Hepatocyte (in vitro differentiated cells): ENCODE results near the gene TMED4. TPM values are rescaled to one million over a fixed set of nuclear protein-coding genes. Genes with fewer than 3 reads are reported as not detected.

ENCODE experiments used
- DNase-seq: peaks from one replicate; pipeline ENCODE4 v3.0.0-alpha.2; 2016; ENCODE audit warnings: low spot score
- H2AFZ ChIP-seq: fragments of 200-600 bp; sonication (generic); 2 replicates; pipeline ENCODE4 v1.6.0; 2016; ENCODE audit warnings: antibody characterized with exemption, mild to moderate bottlenecking
- H3K27ac ChIP-seq: fragments of 200-600 bp; sonication (generic); 2 replicates; pipeline ENCODE4 v1.5.1; 2016; ENCODE audit warnings: mild to moderate bottlenecking
- H3K27me3 ChIP-seq: fragments of 200-600 bp; sonication (generic); 2 replicates; pipeline ENCODE4 v1.6.1; 2016
- H3K36me3 ChIP-seq: fragments of 200-600 bp; sonication (generic); replicated peaks from 2 replicates; pipeline ENCODE4 v1.5.1; 2016; ENCODE audit warnings: low read depth; ENCODE audit not compliant: insufficient read depth
- H3K4me1 ChIP-seq: fragments of 200-600 bp; sonication (generic); 2 replicates; pipeline ENCODE4 v1.5.1; 2016; ENCODE audit warnings: mild to moderate bottlenecking, moderate library complexity; ENCODE audit not compliant: insufficient read depth
- H3K4me2 ChIP-seq: fragments of 200-600 bp; sonication (generic); 2 replicates; pipeline ENCODE4 v1.6.0; 2016
- H3K4me3 ChIP-seq: fragments of 200-600 bp; sonication (generic); 2 replicates; pipeline ENCODE4 v1.5.1; 2016; ENCODE audit warnings: mild to moderate bottlenecking
- H3K79me2 ChIP-seq: fragments of 200-600 bp; sonication (generic); 2 replicates; pipeline ENCODE4 v1.6.0; 2017; ENCODE audit warnings: mild to moderate bottlenecking
- H3K9me2 ChIP-seq: fragments of 200-600 bp; sonication (generic); replicated peaks from 2 replicates; pipeline ENCODE4 v1.6.0; 2017; ENCODE audit warnings: mild to moderate bottlenecking; ENCODE audit not compliant: insufficient read depth
- H3K9me3 ChIP-seq: fragments of 200-600 bp; sonication (generic); 2 replicates; pipeline ENCODE4 v1.5.1; 2016; ENCODE audit warnings: low read depth, mild to moderate bottlenecking
- H4K20me1 ChIP-seq: fragments of 200-600 bp; sonication (generic); 2 replicates; pipeline ENCODE4 v1.6.0; 2016; ENCODE audit warnings: mild to moderate bottlenecking; ENCODE audit not compliant: insufficient read depth, poor library complexity, severe bottlenecking
- CTCF ChIP-seq: fragments of 200-600 bp; sonication (generic); IDR thresholded peaks from 2 replicates; pipeline ENCODE4 v1.5.1; 2016; ENCODE audit warnings: antibody characterized with exemption, mild to moderate bottlenecking; ENCODE audit not compliant: poor library complexity
- EZH2 ChIP-seq: fragments of 200-600 bp; sonication (generic); IDR thresholded peaks from 2 replicates; pipeline ENCODE4 v1.6.1; 2016; ENCODE audit warnings: antibody characterized with exemption, mild to moderate bottlenecking, borderline replicate concordance
- EZH2phosphoT487 ChIP-seq: fragments of 200-600 bp; sonication (generic); IDR thresholded peaks from one replicate; pipeline ENCODE4 v1.6.1; 2018; ENCODE audit warnings: antibody characterized with exemption, mild to moderate bottlenecking, low read depth, moderate library complexity; ENCODE audit not compliant: unreplicated experiment, severe bottlenecking
- WGBS: methylation state at CpG from one replicate; pipeline ENCODE4 v1.1.6; 2016; ENCODE audit warnings: low lambda C conversion rate; ENCODE audit errors: missing lambda C conversion rate; 5-methylcytosine and 5-hydroxymethylcytosine counted together
- polyA plus RNA-seq: library from polyadenylated mRNA; unstranded; fragments of >200 nt; fragmentation: Nextera tagmentation; extraction: Ambion mirVana; gene quantifications from 2 replicates; pipeline ENCODE4 v1.2.1, GENCODE V29; 2016
- total RNA-seq: library from RNA; depleted of rRNA; stranded (reverse); fragments of >200 nt; gene quantifications from 2 replicates; pipeline ENCODE4 v1.2.3, GENCODE V29; 2014

TMED4 gene
- total and polyA plus RNA-seq, 2 experiments from 2014 or later = 94.3 to 245 TPM

- TF ChIP-seq EZH2 (no peak), CTCF (no peak), EZH2phosphoT487 (no peak)
- no peak overlapping the region for H2AFZ ChIP-seq
- H3K36me3 ChIP-seq = no peaks in the 10 kb centered on the region
- no peaks in the 10 kb centered on the region for H3K9me3 ChIP-seq
- no peak overlapping the region for H3K4me2 ChIP-seq
- H4K20me1 ChIP-seq = no peaks in the 10 kb centered on the region
- no peak for DNase-seq
- no peak overlapping the region for H3K4me3 ChIP-seq
- 88% methylated on average over 17 of the region's 17 CpGs for WGBS
- H3K27ac ChIP-seq = no peak overlapping the region
- peaks cover 1% of the 10 kb centered on the region for H3K79me2 ChIP-seq
- no peaks in the 10 kb centered on the region for H3K9me2 ChIP-seq
- H3K27me3 ChIP-seq = no peaks in the 10 kb centered on the region
- H3K4me1 ChIP-seq = peaks cover 9% of the 10 kb centered on the region
These were observed 50.3 kb downstream of the TMED4 start for GRCh38 chr7:44531421-44532380.

- TF ChIP-seq EZH2phosphoT487 = no peak
- TF ChIP-seq EZH2 = no peak
- no peak for TF ChIP-seq CTCF
- peaks cover 9% of the 10 kb centered on the region for H3K4me1 ChIP-seq
- H3K79me2 ChIP-seq = no peaks in the 10 kb centered on the region
- no peaks in the 10 kb centered on the region for H4K20me1 ChIP-seq
- no peak overlapping the region for H3K27ac ChIP-seq
- no peak overlapping the region for H3K4me3 ChIP-seq
- no peaks in the 10 kb centered on the region for H3K9me3 ChIP-seq
- H3K9me2 ChIP-seq = no peaks in the 10 kb centered on the region
- H3K36me3 ChIP-seq = no peaks in the 10 kb centered on the region
- no peak for DNase-seq
- H2AFZ ChIP-seq = no peak overlapping the region
- WGBS = 93% methylated on average over 10 of the region's 10 CpGs
- no peak overlapping the region for H3K4me2 ChIP-seq
- no peaks in the 10 kb centered on the region for H3K27me3 ChIP-seq
These were observed 51.0 kb downstream of the TMED4 start for GRCh38 chr7:44530990-44531389.

Other genes starting within 250 kb of the TMED4 start
- gene NUDCD3, start 91.6 kb downstream of the TMED4 start, total RNA-seq = 35.1 and 60.8 TPM in 2 replicates
- 42.6 and 54.7 TPM in 2 replicates for gene NUDCD3, start 91.6 kb downstream of the TMED4 start, polyA plus RNA-seq
- 14.8 and 20.6 TPM in 2 replicates for gene NPC1L1, start 40.9 kb downstream of the TMED4 start, total RNA-seq
- 25.3 and 25.8 TPM in 2 replicates for gene NPC1L1, start 40.9 kb downstream of the TMED4 start, polyA plus RNA-seq
- 57.1 and 57.7 TPM in 2 replicates for gene DDX56, start 8.3 kb downstream of the TMED4 start, total RNA-seq
- gene DDX56, start 8.3 kb downstream of the TMED4 start, polyA plus RNA-seq = 80.6 and 85.0 TPM in 2 replicates
- 61.1 and 65.3 TPM in 2 replicates for gene OGDH, start 24.4 kb upstream of the TMED4 start, total RNA-seq
- gene OGDH, start 24.4 kb upstream of the TMED4 start, polyA plus RNA-seq = 38.8 and 40.8 TPM in 2 replicates
- 6.2 and 10.5 TPM in 2 replicates for gene ZMIZ2, start 166.6 kb upstream of the TMED4 start, total RNA-seq
- gene ZMIZ2, start 166.6 kb upstream of the TMED4 start, polyA plus RNA-seq = 37.0 and 39.6 TPM in 2 replicates
- 2,189 and 2,465 TPM in 2 replicates for gene PPIA, start 214.4 kb upstream of the TMED4 start, total RNA-seq
- 2,123 and 2,231 TPM in 2 replicates for gene PPIA, start 214.4 kb upstream of the TMED4 start, polyA plus RNA-seq